PC-3 (cell line): ENCODE results near the gene FLNB. TPM values are rescaled to one million over a fixed set of nuclear protein-coding genes. Genes with fewer than 3 reads are reported as not detected.
A peak's percentile ranks its signal among the peaks of the same experiment; 100 is the strongest.

Experiments used
- ATAC-seq: fragments of 200-7000 bp; cut with Tn5 transposase; 2 replicates; pipeline ENCODE4 v1.9.1; 2020; ENCODE audit warnings: mild to moderate bottlenecking, moderate library complexity
- BruUV-seq: library from RNA; stranded (reverse); fragments of 400-500 nt; replicated peaks from 2 replicates; lab custom pipeline; 2021; lab: Mats Ljungman, UMichigan
- CTCF ChIA-PET: fragments of 300-600 bp; sonication (Branson Sonifier 250); formaldehyde crosslinking; loops from one replicate; lab custom pipeline; 2022; ENCODE audit warnings: antibody characterized with exemption; lab: Charles Lee
- POLR2A ChIA-PET: fragments of 300-600 bp; sonication (Branson Sonifier 250); formaldehyde crosslinking; loops from one replicate; lab custom pipeline; 2022; ENCODE audit warnings: antibody characterized with exemption; ENCODE audit not compliant: unreplicated experiment; lab: Charles Lee
- DNase-seq: peaks from one replicate; pipeline ENCODE4 v3.0.0-alpha.2; 2015
- H2AFZ ChIP-seq: fragments of 300-600 bp; sonication (generic); 2 replicates; pipeline ENCODE4 v1.6.0; 2016; ENCODE audit warnings: antibody characterized with exemption, low read length
- H3F3A ChIP-seq: fragments of 300-600 bp; sonication (generic); one replicate; pipeline ENCODE4 v1.6.0; 2017; ENCODE audit warnings: antibody characterized with exemption, low read length, control low read depth, mild to moderate bottlenecking; ENCODE audit not compliant: unreplicated experiment
- H3K27ac ChIP-seq: fragments of 300-600 bp; sonication (generic); 2 replicates; pipeline ENCODE4 v1.5.1; 2016; ENCODE audit warnings: mild to moderate bottlenecking, low read length
- H3K27me3 ChIP-seq: fragments of 300-600 bp; sonication (generic); 2 replicates; pipeline ENCODE4 v1.6.1; 2016; ENCODE audit warnings: low read length, mixed read lengths
- H3K36me3 ChIP-seq: fragments of 300-600 bp; sonication (generic); 2 replicates; pipeline ENCODE4 v1.6.1; 2016; ENCODE audit warnings: low read depth, mixed run types, low read length, mixed read lengths
- H3K4me1 ChIP-seq: fragments of 300-600 bp; sonication (generic); 2 replicates; pipeline ENCODE4 v1.5.1; 2016; ENCODE audit warnings: low read length; ENCODE audit not compliant: insufficient read depth
- H3K4me2 ChIP-seq: fragments of 300-600 bp; sonication (generic); 2 replicates; pipeline ENCODE4 v1.6.0; 2016; ENCODE audit warnings: low read length
- H3K4me3 ChIP-seq: fragments of 300-600 bp; sonication (generic); 2 replicates; pipeline ENCODE4 v1.5.1; 2016; ENCODE audit warnings: mild to moderate bottlenecking, low read length, mixed read lengths
- H3K79me2 ChIP-seq: fragments of 300-600 bp; sonication (generic); 2 replicates; pipeline ENCODE4 v1.6.1; 2017; ENCODE audit warnings: low read length, mixed read lengths
- H3K9ac ChIP-seq: fragments of 300-600 bp; sonication (generic); 2 replicates; pipeline ENCODE4 v1.6.0; 2016; ENCODE audit warnings: mild to moderate bottlenecking, low read length
- H3K9me2 ChIP-seq: fragments of 300-600 bp; sonication (generic); replicated peaks from 2 replicates; pipeline ENCODE4 v1.6.1; 2016; ENCODE audit warnings: mixed run types, low read length, mixed read lengths
- H3K9me3 ChIP-seq: fragments of 300-600 bp; sonication (generic); 2 replicates; pipeline ENCODE4 v1.6.1; 2016; ENCODE audit warnings: low read length, mixed read lengths
- H4K20me1 ChIP-seq: fragments of 300-600 bp; sonication (generic); 2 replicates; pipeline ENCODE4 v1.6.1; 2016; ENCODE audit warnings: low read length, mixed read lengths
- CTCF ChIP-seq: fragments of 300-600 bp; sonication (generic); conservative IDR thresholded peaks from 2 replicates; pipeline ENCODE4 v1.5.1; 2017; ENCODE audit warnings: antibody characterized with exemption, low read depth, mild to moderate bottlenecking, low read length
- EZH2 ChIP-seq: fragments of 300-600 bp; sonication (generic); IDR thresholded peaks from one replicate; pipeline ENCODE4 v1.6.1; 2017; ENCODE audit warnings: antibody characterized with exemption, mild to moderate bottlenecking, low read length; ENCODE audit not compliant: unreplicated experiment
- EZH2phosphoT487 ChIP-seq: fragments of 300-600 bp; sonication (generic); IDR thresholded peaks from 2 replicates; pipeline ENCODE4 v1.6.1; 2018; ENCODE audit warnings: mild to moderate bottlenecking, antibody characterized with exemption, low read length, borderline replicate concordance
- intact Hi-C: fragments of 100-400 bp; cut with micrococcal nuclease; formaldehyde crosslinking; loops from 2 replicates; pipeline ENCODE4 v1.9.0; 2023
- total RNA-seq: library from RNA; depleted of rRNA; stranded (reverse); fragments of >200 nt; gene quantifications from 2 replicates; pipeline ENCODE4 v1.2.3, GENCODE V29; 2014

Gene FLNB
- total RNA-seq, 1 experiment from 2014 or later: 505 TPM

GRCh38 chr3:58043933-58044332, 35.7 kb downstream of the FLNB start:
- intact Hi-C loops: no loop called here
- TF ChIP-seq EZH2 (no peak), EZH2phosphoT487 (no peak), CTCF (no peak)
- ATAC-seq (peak; percentile 5; the same call in 1 of the 2 replicates), DNase-seq (peak; percentile 49)
- Histone ChIP-seq H3K4me3 (no peak overlapping the region), H4K20me1 (peaks cover 48% of the 10 kb centered on the region), H3K9me3 (no peaks in the 10 kb centered on the region), H3K79me2 (peaks cover 100% of the 10 kb centered on the region), H3K27me3 (no peaks in the 10 kb centered on the region), H3K27ac (peak overlapping the region; percentile 6; the same call in 1 of the 2 replicates), H3K9me2 (no peaks in the 10 kb centered on the region), H2AFZ (no peak overlapping the region), H3F3A (peaks cover 19% of the 10 kb centered on the region), H3K4me2 (peak overlapping the region; percentile 2), H3K4me1 (peaks cover 71% of the 10 kb centered on the region), H3K9ac (no peak overlapping the region), H3K36me3 (peaks cover 11% of the 10 kb centered on the region)
- ChIA-PET POLR2A (interaction anchor here (0.6 kb wide), 1 partner anchor 40 kb away, joined by 5 read pairs; no protein-coding TSS in a partner anchor), CTCF (no interaction called here)
- BruUV-seq: no TSS peak

GRCh38 chr3:58044691-58045483, 36.7 kb downstream of the FLNB start:
- H2AFZ ChIP-seq: no peak overlapping the region

More at GRCh38 chr3:58044691-58045483, 36.7 kb downstream of the FLNB start:
- CTCF ChIA-PET: no interaction called here
- Histone ChIP-seq H3K27me3 (no peaks in the 10 kb centered on the region), H3K4me3 (no peak overlapping the region), H3K9ac (no peak overlapping the region), H3K9me3 (no peaks in the 10 kb centered on the region), H3F3A (peaks cover 25% of the 10 kb centered on the region), H3K4me1 (peaks cover 71% of the 10 kb centered on the region), H3K4me2 (no peak overlapping the region), H3K79me2 (peaks cover 100% of the 10 kb centered on the region), H3K27ac (peak overlapping the region; percentile 11; the same call in 1 of the 2 replicates), H4K20me1 (peaks cover 39% of the 10 kb centered on the region), H3K9me2 (no peaks in the 10 kb centered on the region), H3K36me3 (peaks cover 11% of the 10 kb centered on the region)
- ATAC-seq (no peak), DNase-seq (no peak)
- POLR2A ChIA-PET: interaction anchor here (0.6 kb wide), 1 partner anchor 41 kb away, joined by 5 read pairs; no protein-coding TSS in a partner anchor
- intact Hi-C loops: no loop called here
- BruUV-seq: no TSS peak
- no peak for TF ChIP-seq CTCF
- TF ChIP-seq EZH2: no peak
- no peak for TF ChIP-seq EZH2phosphoT487
